MG63 (cell line): ENCODE results near the gene INS. TPM values are rescaled to one million over a fixed set of nuclear protein-coding genes. Genes with fewer than 3 reads are reported as not detected.

Experiments used
- DNase-seq: peaks from one replicate; pipeline ENCODE4 v3.0.0-alpha.2; 2020
- H3K27me3 ChIP-seq: fragments of 250-450 bp; sonication (Bioruptor Pico); 2 replicates; pipeline ENCODE4 v1.5.1; 2020; ENCODE audit warnings: mild to moderate bottlenecking, moderate library complexity
- H3K36me3 ChIP-seq: fragments of 250-450 bp; sonication (Bioruptor Pico); 2 replicates; pipeline ENCODE4 v1.5.1; 2020; ENCODE audit warnings: mild to moderate bottlenecking, moderate library complexity
- H3K4me3 ChIP-seq: fragments of 250-450 bp; sonication (Bioruptor Pico); 2 replicates; pipeline ENCODE4 v1.5.1; 2020; ENCODE audit warnings: mild to moderate bottlenecking, moderate library complexity
- H3K9me3 ChIP-seq: fragments of 250-450 bp; sonication (Bioruptor Pico); 2 replicates; pipeline ENCODE4 v1.5.1; 2020; ENCODE audit warnings: mild to moderate bottlenecking, moderate library complexity
- total RNA-seq: library from RNA; depleted of rRNA; stranded (reverse); fragments of >200 nt; shearing (Covaris generic); gene quantifications from 2 replicates; pipeline ENCODE4 v1.2.3, GENCODE V29; 2014; ENCODE audit warnings: low replicate concordance

The INS gene
- total RNA-seq, 1 experiment from 2014 or later, result not detected

DNA sequence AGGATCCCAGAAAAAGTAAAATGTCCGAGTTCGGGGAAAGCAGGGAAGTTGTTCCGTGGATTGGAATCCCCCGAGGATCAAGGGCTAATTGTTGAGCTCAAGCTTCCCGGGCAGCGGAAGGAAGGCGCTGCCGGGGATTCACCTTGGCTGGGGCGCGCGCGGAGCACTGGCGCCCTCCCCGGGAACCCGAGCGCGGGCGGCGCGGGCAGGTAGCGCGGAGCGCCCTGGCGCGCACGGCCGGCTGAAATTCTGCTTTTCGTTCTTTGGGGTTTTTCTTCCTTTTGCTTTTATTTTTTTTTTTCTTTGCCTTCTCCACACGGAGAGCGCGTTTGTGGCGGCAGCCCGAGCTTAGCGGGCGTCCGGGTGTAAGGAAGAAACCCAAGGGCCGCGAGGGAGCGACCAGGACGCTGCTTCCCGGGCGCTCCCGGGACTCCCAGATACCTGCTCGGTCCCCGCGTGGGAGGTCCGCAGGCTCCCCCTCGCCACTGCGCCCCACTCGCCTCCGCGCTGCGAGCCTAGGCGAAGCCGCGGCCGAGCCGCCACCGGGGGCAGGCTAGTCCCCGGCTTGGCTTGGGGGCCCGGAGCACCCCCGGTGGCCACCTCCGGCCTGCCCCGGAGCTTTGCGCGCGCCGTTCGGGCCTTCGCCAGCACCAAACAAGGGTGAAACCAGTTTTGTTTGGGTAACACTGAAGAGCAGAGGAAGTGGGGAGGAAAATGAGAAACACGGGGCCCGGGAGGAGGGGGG, 17.0 kb downstream of the INS start:
- H3K9me3 ChIP-seq, result no peaks in the 10 kb centered on the region
- DNase-seq, result no peak
- no peak overlapping the region for H3K4me3 ChIP-seq
- peaks cover 72% of the 10 kb centered on the region for H3K27me3 ChIP-seq
- no peaks in the 10 kb centered on the region for H3K36me3 ChIP-seq

DNA sequence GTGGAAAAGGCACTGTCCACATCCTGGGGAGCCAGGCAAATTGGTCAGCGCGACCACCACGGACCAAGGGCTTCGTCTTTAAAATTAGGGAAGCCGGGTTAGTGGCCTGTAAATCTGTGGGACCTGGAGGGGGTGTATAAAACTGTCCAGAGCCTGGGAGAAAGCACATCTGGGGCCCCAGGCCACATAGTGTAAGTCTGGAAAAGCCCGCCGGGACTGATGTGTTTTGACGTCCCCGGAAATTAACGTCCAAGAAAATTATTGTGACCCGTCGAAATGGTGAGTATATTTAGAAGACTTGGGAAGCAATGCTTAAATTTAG, 17.6 kb downstream of the INS start:
- peaks cover 73% of the 10 kb centered on the region for H3K27me3 ChIP-seq

DNA sequence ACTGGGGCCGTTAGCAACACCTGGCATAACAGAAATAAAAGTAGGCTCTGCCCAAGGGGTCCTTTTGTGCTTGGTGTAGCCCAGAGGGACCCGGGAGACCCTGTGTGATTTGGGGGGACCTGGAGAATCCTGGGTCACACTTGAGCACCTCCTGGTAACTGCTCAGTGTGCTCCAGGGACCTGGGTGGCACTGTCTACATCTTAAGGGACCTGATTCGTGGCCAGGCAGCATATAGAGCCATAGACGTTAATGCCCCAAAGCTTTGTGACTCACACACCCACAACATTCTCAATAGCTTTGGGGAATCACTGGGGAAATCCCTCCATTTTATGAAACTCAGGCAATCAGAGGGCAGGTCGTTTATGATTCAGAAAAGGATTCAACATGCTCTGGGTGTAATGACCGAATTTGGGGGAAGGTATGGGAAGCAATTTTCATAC, 18.2 kb downstream of the INS start:
- Histone ChIP-seq H3K4me3 (no peak overlapping the region), H3K27me3 (peaks cover 76% of the 10 kb centered on the region)
- DNase-seq, result no peak

More for the DNA sequence above, 17.6 kb downstream of the INS start:
- DNase-seq, result no peak
- no peaks in the 10 kb centered on the region for H3K9me3 ChIP-seq
- H3K4me3 ChIP-seq, result no peak overlapping the region
- no peaks in the 10 kb centered on the region for H3K36me3 ChIP-seq

DNA sequence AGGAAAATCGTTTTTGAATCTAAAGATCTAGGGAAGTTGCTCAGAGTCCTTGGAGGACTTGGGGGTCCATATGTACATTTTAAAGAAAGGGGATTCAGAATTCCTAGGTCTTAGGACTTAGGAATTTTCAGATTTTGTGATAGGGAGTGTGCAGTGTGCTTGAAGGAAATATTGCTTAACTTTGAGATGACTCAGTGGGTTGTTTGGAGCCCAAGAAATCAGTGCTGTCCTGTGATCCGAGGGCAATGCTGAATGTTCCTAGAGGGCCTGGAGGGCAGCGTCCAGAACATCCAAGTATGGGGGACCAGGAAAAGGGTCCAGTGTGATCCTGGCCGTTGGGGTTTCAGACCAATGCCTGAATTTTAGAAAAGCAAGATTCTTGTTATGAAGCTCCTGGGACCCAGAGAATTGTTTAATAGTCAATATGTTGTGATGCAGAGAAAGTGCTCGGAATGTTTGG, 18.7 kb downstream of the INS start:
- H3K4me3 ChIP-seq, result no peak overlapping the region
- no peak for DNase-seq
- peaks cover 79% of the 10 kb centered on the region for H3K27me3 ChIP-seq
- no peaks in the 10 kb centered on the region for H3K9me3 ChIP-seq
- H3K36me3 ChIP-seq, result no peaks in the 10 kb centered on the region

More for the DNA sequence above, 18.2 kb downstream of the INS start:
- no peaks in the 10 kb centered on the region for H3K36me3 ChIP-seq
- H3K9me3 ChIP-seq, result no peaks in the 10 kb centered on the region

DNA sequence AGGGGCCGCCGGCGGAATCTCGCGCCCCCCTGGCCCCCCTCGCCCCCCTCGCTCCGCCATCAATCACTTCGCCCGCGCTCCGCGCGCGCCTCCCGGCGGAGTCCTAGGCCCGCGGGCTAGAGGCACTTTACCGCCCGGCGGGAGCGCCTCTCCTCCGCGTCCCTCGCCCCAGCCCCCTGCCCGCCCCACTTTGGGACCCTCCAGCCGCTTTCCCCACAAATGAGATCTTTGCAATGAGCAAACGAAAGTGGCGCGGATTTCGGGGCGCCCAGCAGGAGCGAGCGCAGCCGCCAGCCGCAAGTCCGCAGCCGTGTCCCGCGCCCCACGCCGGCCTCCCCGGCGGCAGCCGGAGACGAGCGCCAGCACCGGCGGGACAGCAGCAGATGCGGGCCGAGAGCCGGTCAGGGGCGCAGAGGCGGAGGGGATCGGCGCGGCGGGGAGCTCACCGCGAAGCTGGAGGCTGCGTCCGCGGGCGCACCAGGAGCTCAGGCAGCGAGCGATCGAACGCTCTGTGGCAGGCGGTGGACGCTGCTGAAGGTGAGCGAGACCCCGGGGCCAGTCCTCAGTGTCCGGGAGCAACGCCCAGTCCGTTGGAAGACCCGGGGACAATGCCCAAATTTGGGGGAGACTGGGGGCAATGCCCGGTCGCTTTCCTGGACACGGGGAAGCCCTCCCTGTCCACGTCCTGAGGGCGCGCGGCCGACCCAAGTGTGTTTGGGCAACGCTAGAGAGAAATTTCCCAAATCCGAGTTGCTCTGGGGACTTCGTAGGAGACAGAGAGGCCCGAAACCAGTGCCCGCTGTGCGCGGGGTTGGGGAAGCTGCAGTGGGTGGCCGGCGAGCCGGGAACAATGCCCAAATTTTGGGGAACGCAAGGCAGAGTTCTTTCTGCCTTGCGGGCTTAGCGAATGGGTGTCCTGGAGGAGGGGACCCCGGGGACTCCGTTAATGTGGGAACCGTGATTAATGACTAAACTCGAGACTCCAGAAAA, 20.3 kb downstream of the INS start:
- Histone ChIP-seq H3K36me3 (no peaks in the 10 kb centered on the region), H3K27me3 (peaks cover 74% of the 10 kb centered on the region), H3K4me3 (no peak overlapping the region), H3K9me3 (no peaks in the 10 kb centered on the region)
- no peak for DNase-seq

DNA sequence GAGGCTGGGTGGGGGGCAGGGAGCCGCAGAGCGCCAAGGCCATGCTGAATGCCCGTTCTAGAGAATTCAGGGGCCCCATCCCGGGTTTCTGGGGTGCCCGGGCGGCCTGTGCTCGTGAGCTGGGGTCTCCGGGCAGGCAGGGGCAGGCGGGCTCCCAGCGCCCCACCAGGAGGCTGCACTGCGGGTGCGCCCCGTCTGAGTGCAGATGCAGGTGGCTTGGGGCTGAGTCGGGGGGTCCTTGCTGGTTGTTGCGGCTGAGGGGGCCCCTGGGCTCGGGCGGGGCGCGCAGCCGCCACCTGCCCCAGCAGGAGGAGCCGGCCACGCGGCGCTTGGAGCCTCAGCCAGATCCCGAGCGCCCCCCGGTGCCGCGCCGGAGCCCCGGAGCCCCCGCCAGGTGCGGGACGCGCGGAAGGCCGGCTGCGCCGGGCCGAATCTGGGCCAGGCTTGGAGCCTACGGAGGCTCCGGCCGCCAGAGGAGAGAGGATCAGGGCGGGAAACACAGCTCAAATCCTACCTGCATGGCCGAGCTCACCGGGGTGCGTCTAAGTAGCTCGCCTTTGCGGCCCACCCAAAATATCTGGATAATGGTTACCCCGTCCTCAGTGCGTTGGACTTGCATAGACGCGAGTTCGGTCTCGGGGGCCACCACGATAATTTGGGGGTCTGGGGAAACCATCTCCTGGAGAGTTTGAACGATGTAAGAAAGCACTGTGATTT, 21.2 kb downstream of the INS start:
- no peak overlapping the region for H3K4me3 ChIP-seq

DNA sequence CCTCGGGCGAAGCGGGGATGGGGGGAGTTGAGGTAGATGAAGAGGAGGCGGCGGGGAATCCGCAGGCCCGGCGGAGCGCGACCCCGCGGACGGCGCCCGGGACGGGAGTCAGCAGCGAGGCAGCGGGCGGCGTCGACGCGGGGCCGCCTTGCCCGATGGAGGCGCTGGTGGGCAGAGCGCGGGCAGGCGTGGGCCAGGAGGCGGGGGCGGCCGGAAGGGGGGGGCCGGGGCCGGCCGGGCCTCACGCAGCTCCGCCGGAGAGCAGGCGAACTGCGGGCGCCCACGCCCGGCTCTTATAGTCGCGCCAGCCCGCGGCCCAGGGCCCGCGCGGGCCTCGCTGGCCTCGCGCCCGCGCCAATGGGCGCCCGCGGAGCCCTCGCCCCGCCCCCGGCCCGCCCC, 21.9 kb downstream of the INS start, which contains the start of gene IGF2:
Gene IGF2 (minus strand): TSS at position 267 of the 399 bp plus-strand sequence. CDS start 3,866 bp downstream, outside the sequence.
- peak; percentile 30 for DNase-seq
- H3K4me3 ChIP-seq, result no peak within 1 kb of the TSS
- no peaks in the 10 kb centered on the region for H3K9me3 ChIP-seq
- H3K27me3 ChIP-seq, result peaks cover 58% of the 10 kb centered on the region
- no peaks in the 10 kb centered on the region for H3K36me3 ChIP-seq

More for the DNA sequence above, 21.2 kb downstream of the INS start:
- H3K9me3 ChIP-seq, result no peaks in the 10 kb centered on the region
- no peaks in the 10 kb centered on the region for H3K36me3 ChIP-seq
- peaks cover 65% of the 10 kb centered on the region for H3K27me3 ChIP-seq
- no peak for DNase-seq

DNA sequence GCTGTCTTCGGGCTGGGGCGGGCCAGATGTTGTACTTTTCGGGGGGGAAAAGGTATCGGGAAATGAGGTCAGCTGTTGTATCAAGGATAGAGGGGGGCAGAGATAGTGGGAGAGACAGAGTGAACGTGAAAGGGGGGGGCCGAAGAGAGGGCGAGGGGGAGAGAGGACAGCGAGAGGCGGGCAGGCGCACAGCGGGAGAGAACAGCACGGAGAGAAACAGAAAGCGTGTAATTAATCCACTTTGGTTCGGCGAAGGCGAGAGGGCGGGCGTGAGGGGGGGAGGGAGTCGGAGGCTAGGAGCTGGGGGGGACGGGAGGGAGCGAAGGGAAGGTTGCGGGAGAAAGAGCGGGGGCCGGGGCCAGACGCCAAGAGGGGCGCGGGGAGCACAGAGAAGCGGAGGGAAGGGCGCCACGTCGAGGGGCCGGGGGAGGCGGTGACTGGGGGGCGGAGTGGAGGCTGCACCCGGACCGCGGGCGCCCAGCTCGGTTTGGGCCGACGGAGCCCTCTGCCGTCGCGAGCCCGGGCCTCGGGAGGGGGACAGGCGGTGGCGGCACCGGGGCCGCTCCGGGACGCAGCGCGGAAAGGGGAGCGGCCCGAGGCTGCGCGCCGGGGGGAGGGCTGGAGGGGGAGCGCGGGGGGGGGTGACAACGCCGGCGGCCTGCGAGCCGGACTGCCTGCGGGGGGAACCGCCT, 22.4 kb downstream of the INS start:
- Histone ChIP-seq H3K4me3 (no peak overlapping the region), H3K36me3 (no peaks in the 10 kb centered on the region), H3K9me3 (no peaks in the 10 kb centered on the region), H3K27me3 (peaks cover 53% of the 10 kb centered on the region)
- no peak for DNase-seq

DNA sequence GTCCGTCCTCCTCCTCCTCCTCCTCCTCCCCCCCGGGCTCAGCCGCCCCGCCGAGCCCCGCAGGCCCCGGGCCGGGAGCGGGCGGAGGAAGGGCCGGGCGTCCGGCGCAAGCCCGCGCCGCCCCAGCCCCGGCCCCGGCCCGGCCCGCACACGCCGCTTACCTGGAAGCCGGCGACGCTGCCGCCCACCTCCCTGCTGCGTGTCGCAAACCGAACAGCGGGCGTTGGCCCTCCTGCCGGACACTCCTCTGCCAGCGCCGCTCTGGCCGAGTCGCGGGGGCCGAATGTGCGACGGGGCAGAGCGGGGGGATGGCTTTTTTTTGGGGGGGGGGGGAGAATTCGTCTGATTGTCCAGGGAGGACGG, 23.0 kb downstream of the INS start:
- no peaks in the 10 kb centered on the region for H3K36me3 ChIP-seq
- H3K9me3 ChIP-seq, result no peaks in the 10 kb centered on the region
- H3K27me3 ChIP-seq, result peaks cover 49% of the 10 kb centered on the region
- no peak overlapping the region for H3K4me3 ChIP-seq
- no peak for DNase-seq

DNA sequence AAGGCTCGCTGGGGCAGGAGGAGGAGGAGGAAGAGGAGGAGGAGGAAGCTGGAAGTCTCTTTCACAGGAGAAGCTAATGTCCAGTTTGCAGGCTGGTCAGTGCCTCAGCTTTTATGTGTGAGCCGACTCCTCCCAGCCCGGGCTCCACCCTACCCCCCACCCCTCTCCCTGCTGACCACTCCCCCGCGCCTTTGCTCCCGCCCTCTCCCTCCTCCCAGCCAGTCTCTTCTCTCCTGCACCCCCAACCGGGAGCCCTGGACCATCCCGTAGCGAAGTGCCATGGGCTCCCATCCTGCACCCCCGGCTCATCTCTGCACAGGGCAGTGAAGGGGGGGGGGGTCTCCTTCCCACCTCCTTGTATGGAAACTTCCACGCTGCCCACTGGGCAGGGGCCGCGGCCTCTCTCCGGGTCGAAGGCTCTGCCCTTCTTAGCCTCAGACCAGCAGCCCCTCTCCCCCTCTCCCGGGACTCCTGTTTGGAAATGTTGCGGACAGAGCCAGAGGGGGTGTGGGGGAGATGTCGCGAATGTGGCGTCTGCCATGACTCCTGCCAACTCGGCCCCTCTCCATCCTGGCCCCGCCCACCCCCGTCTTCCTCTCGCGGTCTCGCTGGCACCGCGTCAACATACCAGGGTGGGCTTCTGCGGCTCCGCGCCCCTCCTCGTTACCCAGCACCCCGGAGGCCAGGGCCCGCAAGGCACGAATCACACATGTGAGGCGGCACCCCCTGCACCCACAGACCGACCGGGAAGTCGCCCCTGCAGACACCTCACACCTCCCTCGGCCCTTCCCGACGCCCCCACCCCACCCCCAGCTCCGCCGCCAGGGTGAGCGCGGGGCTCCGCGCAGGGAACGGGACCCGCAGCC, 23.6 kb downstream of the INS start:
- Histone ChIP-seq H3K36me3 (no peaks in the 10 kb centered on the region), H3K27me3 (peaks cover 43% of the 10 kb centered on the region), H3K4me3 (no peak overlapping the region), H3K9me3 (no peaks in the 10 kb centered on the region)
- peak; percentile 65 for DNase-seq

DNA sequence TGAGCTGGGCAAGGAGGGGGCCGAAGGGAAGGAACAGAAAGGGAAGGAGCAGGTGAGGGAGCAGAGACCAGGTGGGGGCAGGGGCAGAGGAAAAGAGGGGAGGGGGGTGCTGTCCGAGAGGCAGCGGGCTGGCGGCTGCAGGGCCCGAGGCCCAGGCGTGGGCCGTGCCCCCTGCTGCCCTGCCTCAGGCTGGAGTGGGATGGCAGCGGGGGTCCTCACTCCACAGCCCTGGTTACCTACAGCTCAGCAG, 24.1 kb downstream of the INS start:
- peaks cover 37% of the 10 kb centered on the region for H3K27me3 ChIP-seq
- H3K9me3 ChIP-seq, result no peaks in the 10 kb centered on the region
- H3K4me3 ChIP-seq, result no peak overlapping the region
- no peaks in the 10 kb centered on the region for H3K36me3 ChIP-seq
- DNase-seq, result no peak

DNA sequence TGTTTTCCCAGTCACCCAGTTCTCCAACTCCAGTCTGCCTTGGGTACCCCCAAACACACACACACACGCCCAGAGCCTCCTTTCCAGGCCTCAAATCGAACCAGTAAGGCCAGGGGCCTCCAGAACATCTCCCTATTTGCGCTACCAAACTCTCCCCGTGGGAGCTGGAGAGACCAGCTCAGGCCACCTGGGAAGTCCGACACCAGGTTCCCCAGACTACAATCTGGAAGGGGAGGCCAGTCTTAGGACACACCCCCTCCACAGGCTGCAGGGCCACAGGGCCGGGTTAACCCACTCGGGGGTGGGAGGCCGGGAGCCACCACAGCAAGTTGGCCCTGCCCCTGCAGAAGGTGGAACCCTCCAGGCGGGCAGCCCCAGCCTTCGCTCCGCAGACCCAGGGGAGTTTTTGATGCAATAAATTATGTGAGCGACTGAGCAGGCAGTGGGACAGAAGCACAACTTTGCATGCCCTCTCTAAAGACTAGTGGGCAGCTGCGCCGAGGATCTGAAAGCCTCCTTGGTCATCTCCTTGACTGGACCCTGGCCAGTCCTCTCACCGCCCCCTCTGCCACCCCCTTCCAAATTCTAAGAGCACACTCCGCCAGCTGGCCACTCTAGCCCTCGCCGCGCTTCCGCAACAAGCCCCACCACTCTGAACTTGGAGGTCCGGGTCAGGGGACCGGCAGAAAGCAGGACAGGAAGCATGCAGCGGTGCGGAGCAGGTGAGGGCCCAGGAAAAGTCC, 24.6 kb downstream of the INS start:
- Histone ChIP-seq H3K4me3 (no peak overlapping the region), H3K27me3 (peaks cover 32% of the 10 kb centered on the region), H3K9me3 (no peaks in the 10 kb centered on the region), H3K36me3 (no peaks in the 10 kb centered on the region)
- no peak for DNase-seq

DNA sequence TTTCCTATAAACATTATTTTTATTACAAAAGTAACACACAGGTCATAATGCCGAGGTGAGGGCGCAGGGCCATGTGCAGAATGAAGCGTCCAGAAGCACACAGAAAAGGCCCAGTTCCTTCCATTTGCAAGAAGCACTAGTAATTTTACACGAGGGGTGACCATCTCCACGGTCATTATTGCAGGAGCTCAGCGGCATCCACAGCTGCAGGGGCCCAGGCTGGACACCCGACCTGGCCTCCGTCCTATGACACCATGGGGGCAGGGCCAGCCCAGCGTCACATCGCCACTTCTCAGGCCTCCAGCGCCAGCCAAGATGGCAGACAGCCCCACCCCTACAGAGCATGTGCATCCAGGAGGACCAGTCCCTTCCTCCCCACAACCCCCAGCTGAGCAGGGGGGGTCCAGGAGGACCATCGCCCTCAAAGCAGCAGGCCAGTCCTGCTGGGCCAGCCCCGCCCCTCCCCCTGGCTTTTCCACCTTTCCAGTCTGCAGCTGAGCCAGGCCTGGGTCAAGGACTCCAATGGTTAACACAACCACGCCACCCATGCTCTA, 25.3 kb downstream of the INS start:
- Histone ChIP-seq H3K27me3 (peaks cover 26% of the 10 kb centered on the region), H3K4me3 (no peak overlapping the region), H3K9me3 (no peaks in the 10 kb centered on the region), H3K36me3 (no peaks in the 10 kb centered on the region)
- DNase-seq, result no peak

DNA sequence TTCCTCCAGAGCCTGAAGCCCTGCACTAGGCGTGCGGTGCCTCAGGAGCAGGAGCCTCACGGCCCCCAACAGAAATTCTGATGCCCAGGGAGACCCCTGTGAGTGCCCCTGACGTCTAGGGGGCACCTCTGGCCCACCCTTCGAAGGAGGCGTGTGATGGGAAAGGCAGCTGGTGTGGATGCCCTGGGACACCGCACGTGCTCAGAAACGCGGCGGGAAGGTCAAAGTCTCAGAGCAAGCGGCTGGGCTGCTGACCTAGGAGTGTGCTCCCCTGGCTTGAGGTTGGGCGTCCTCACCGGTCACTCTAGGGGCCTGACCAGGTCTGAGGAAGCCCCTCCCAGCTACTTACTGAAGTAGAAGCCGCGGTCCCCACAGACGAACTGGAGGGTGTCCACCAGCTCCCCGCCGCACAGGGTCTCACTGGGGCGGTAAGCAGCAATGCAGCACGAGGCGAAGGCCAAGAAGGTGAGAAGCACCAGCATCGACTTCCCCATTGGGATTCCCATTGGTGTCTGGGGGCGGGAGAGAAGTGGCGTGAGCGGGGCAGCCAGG, 25.9 kb downstream of the INS start:
- DNase-seq, result no peak
- H3K9me3 ChIP-seq, result no peaks in the 10 kb centered on the region
- no peak overlapping the region for H3K4me3 ChIP-seq
- no peaks in the 10 kb centered on the region for H3K36me3 ChIP-seq
- H3K27me3 ChIP-seq, result peaks cover 19% of the 10 kb centered on the region
